ENCODE results near the gene ACP7. TPM values are rescaled to one million over a fixed set of nuclear protein-coding genes. Genes with fewer than 3 reads are reported as not detected.
"Not testable (repeated sequence)": the region's sequence is repeated elsewhere in the genome, so short reads cannot be mapped to it uniquely, and the experiment has no call there.

Gene ACP7
- total RNA-seq, 4 donors from 2014 or later, result 0.55 TPM; not detected in 3

GRCh38 chr19:39115105-39115847, 31.1 kb downstream of the ACP7 start:
- H3K4me3 ChIP-seq, result no peak overlapping the region
- H3K27ac ChIP-seq, result no peak overlapping the region
- intact Hi-C loops (cut with DNase I; ENCODE audit: low total_unique reads), result no loop called here
- peaks cover 0 to 4% of the 10 kb centered on the region in 2 donors for H3K27me3 ChIP-seq
- H3K4me1 ChIP-seq, result no peaks in the 10 kb centered on the region
- TF ChIP-seq POLR2A (IDR thresholded peaks at IDR 0.05), result no peak
- TF ChIP-seq CTCF (IDR thresholded peaks at IDR 0.05), result no peak
- H3K36me3 ChIP-seq, result no peaks in the 10 kb centered on the region
- DNase-seq, result no peak
- H3K9me3 ChIP-seq, result no peaks in the 10 kb centered on the region

GRCh38 chr19:39117023-39117422, 32.9 kb downstream of the ACP7 start:
- DNase-seq; H3K36me3 ChIP-seq; intact Hi-C loops (cut with DNase I; ENCODE audit: low total_unique reads); H3K27ac ChIP-seq; H3K4me1 ChIP-seq; H3K27me3 ChIP-seq; H3K9me3 ChIP-seq; H3K4me3 ChIP-seq: not testable (repeated sequence)

- no peak for DNase-seq
- TF ChIP-seq POLR2A (IDR thresholded peaks at IDR 0.05), result no peak
- TF ChIP-seq CTCF (IDR thresholded peaks at IDR 0.05), result no peak
- H3K4me3 ChIP-seq, result no peak overlapping the region
- H3K27ac ChIP-seq, result no peak overlapping the region
- H3K4me1 ChIP-seq, result no peaks in the 10 kb centered on the region
- H3K9me3 ChIP-seq, result no peaks in the 10 kb centered on the region
- intact Hi-C loops (cut with DNase I; ENCODE audit: low total_unique reads), result loop anchor here (10.0 kb wide), 1 partner anchor 65 kb away; no protein-coding TSS in a partner anchor
- no peaks in the 10 kb centered on the region for H3K27me3 ChIP-seq
- H3K36me3 ChIP-seq, result no peaks in the 10 kb centered on the region
These were observed 35.7 kb downstream of the ACP7 start for GRCh38 chr19:39119830-39120229.

GRCh38 chr19:39122934-39123731, 39.0 kb downstream of the ACP7 start:
- TF ChIP-seq POLR2A (IDR thresholded peaks at IDR 0.05), result no peak
- TF ChIP-seq CTCF (IDR thresholded peaks at IDR 0.05), result no peak
- H3K9me3 ChIP-seq, result no peaks in the 10 kb centered on the region
- no peak overlapping the region for H3K27ac ChIP-seq
- no peak for DNase-seq
- intact Hi-C loops (cut with DNase I; ENCODE audit: low total_unique reads), result loop anchor here (10.0 kb wide), 1 partner anchor 62 kb away; no protein-coding TSS in a partner anchor
- no peak overlapping the region for H3K4me3 ChIP-seq
- no peaks in the 10 kb centered on the region for H3K36me3 ChIP-seq
- H3K4me1 ChIP-seq, result peaks cover 2 to 15% of the 10 kb centered on the region in 2 donors
- H3K27me3 ChIP-seq, result no peaks in the 10 kb centered on the region

- no peak overlapping the region for H3K27ac ChIP-seq
These were observed 40.1 kb downstream of the ACP7 start for GRCh38 chr19:39124136-39124764.

More at GRCh38 chr19:39124136-39124764, 40.1 kb downstream of the ACP7 start:
- no peaks in the 10 kb centered on the region for H3K36me3 ChIP-seq
- intact Hi-C loops (cut with DNase I; ENCODE audit: low total_unique reads), result loop anchor here (10.0 kb wide), 1 partner anchor 61 kb away; no protein-coding TSS in a partner anchor
- H3K27me3 ChIP-seq, result no peaks in the 10 kb centered on the region
- H3K9me3 ChIP-seq, result no peaks in the 10 kb centered on the region
- H3K4me3 ChIP-seq, result no peak overlapping the region
- no peak for DNase-seq
- H3K4me1 ChIP-seq, result peaks cover 6 to 18% of the 10 kb centered on the region in 2 donors
- TF ChIP-seq CTCF (IDR thresholded peaks at IDR 0.05) (no peak), POLR2A (IDR thresholded peaks at IDR 0.05) (no peak)
